ENCODE data around the gene JMJD1C.
"Not testable (repeated sequence)": the region's sequence is repeated elsewhere in the genome, so short reads cannot be mapped to it uniquely, and the experiment has no call there.

JMJD1C gene

DNA sequence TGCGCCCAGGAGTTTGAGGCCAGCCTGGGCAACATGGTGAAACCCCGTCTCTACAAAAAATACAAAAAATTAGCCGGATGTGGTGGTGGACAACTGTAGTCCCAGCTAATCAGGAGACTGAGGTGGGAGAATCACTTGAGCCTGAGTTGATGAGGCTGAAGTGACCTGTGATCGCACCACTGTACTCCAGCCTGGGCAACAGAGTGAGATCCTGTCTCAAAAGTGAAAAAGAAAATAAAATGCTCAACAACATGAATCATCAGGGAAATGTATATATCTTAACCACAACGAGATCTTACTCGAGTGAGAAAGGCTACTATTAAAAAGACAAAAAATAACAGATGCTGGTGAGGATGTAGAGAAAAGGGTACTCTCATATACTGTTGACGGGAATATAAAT lies 72.7 kb downstream of the JMJD1C start:
- no peak for DNase-seq (ENCODE audit: low read depth in 3 of 3)

DNA sequence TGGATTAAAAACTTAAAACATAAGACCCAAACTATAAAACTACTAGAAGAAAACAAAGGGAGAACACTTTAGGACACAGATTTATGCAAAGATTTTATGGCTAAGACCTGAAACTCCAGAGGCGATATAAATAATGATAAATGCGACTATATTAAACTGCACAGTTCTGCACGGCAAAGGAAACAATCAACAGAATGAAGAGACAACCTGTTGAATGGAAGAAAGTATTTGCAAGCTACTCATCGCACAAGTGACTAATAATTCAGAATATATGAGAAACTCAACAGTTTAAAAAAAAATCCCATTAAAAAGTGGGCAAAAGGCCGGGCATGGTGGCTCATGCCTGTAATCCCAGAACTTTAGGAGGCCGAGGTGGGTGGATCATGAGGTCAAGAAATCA lies 73.6 kb downstream of the JMJD1C start:
- DNase-seq (ENCODE audit: low read depth in 3 of 3), result no peak

DNA sequence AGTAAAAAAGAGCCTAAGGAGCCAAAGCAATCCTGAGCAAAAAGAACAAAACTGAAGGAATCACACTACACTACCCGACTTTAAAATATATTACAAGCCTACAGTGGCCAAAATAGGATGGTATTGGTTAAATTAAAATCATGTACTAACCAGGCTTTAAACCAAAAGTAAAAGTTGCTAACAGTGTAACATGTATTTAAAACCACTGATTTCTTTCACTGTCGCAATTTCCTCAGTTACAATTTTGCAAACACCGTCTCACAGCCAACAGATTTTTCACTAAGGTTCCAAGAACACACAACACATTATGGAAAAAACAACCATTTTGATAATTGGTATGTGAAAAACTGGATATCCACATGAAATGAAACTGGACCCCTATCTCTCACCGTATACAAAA lies 74.0 kb downstream of the JMJD1C start:
- no peak for DNase-seq (ENCODE audit: low read depth in 3 of 3)

DNA sequence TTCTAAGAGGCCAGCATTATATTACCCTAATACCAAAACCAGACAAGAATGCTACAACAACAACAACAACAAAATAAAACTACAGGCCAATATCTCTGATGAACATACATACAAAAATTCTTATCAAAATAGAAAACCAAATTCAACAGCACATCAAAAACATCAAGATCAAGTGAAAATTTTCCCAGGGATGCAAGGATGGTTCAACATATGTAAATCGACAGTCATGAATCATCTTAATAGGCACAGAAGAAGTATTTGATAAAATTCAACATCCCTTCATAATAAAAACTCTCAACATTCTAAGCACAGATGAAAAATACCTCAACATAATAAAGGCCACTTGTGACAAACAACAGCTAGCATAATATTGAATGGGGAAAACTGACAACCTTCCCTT lies 75.3 kb downstream of the JMJD1C start:
- DNase-seq (ENCODE audit: low read depth in 3 of 3), result no peak

DNA sequence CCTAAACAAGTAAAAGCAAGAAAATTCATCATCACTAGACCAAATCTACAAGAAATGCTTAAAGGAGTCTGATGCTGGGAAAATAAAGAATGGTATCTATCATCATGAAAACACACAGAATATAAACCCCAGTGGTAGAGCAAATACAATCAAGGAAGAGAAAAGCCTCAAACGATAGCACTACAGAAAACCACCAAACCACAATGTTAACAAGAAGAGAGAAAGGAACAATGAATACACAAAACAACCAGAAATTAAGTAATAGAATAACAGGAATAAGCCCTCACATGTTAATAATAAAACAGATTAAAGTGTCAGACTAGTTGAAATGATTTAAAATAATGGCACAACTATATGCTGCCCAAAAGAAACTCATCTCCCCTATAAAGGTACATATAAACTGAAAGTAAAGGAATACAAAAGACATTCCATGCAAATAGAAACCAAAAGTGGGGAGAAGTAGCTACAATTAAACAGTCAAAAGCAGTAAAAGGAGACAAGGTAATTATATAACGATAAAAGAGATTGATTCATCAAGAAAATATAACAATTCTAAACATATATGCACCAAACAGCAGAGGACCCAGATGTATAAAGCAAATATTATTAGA lies 77.3 kb downstream of the JMJD1C start:
- no peak for DNase-seq (ENCODE audit: low read depth in 3 of 3)

DNA sequence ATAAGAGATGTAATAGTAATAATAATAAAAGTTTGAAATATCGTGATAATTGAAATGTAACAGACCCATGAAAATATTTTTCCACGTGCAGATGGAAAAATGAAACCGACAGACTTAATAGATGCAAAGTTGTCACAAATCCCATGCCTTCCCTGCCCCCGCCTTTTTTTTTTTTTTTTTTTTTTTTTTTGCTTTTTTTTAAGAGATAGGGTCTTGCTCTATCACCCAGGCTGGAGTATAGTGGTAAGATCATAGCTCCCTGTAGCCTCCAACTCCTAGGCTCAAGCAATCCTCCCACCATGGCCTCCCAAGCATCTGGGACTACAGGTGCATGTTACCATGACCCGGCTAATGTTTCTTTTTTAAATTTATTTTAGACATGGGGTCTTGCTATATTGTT lies 80.5 kb downstream of the JMJD1C start:
- no peak for DNase-seq (ENCODE audit: low read depth in 3 of 3)

DNA sequence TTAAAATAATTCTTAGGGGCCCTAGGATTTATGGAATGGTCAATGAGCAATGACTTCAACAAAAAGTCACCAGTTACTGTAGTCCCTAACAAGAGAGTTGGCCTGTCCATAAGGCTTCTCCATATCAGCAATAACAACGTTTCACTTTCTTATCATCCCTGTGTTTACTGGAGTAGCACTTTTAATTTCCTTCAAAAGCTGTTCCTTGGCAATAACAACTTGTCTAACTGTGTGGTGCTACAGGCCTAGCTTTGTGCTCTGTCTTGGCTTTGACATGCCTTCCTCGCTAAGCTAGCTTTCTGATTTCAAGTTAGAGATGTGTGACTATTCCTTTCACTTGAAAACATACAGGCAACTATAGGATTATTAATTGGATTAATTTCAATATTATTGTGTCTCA lies 81.1 kb downstream of the JMJD1C start:
- no peak for DNase-seq (ENCODE audit: low read depth in 3 of 3)

DNA sequence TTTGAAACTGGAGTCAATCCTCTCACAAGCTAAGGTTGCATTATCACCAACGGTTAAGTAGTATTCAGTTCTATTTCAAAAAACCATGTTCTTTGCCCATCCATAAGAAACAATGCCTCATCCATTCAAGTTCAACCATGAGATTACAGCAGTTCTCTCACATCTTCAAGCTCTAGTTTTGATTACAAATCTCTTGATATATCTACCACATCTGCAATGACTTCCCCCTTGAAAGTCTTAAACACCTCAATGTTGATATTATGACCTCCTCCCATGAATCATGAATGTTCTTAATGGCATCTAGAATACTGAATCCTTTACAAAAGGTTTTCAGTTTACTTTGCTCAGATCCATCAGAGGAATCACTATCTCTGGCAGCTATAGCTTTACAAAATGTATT lies 81.8 kb downstream of the JMJD1C start:
- DNase-seq (ENCODE audit: low read depth in 3 of 3), result no peak

DNA sequence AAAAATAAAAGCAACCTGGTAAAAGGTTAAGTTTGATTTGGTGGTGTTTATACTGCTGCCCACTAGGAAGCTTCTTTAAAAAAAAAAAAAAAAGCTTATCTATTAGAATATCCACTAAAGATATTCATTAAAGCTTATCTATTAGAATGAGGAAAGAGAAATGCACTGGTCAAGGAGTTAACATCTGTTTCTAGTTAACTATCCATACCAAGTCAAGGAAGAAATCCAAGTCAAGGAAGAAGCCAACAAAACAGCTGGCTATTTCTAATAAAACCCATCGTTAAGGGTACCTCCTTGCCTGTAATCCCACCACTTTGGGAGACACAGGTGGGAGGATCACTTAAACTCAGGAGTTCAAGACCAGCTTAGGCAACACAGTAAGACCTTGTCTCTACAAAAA lies 82.6 kb downstream of the JMJD1C start:
- DNase-seq (ENCODE audit: low read depth in 3 of 3), result no peak

DNA sequence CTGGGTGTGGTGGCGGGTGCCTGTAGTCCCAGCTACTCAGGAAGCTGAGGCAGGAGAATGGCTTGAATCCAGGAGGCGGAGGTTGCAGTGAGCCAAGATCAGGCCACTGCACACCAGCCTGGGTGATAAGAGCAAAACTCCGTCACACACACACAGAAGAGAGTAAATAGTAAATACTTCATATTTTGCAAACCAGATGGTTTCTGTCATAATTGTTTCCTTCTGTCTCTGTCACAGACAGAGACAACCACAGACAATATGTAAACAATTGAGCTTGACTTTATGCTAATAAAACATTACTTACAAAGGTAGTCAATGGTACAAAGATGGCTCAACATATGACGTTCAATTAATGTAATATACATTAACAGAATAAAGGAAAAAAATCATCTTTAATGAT lies 83.7 kb downstream of the JMJD1C start:
- DNase-seq (ENCODE audit: low read depth in 3 of 3), result no peak

DNA sequence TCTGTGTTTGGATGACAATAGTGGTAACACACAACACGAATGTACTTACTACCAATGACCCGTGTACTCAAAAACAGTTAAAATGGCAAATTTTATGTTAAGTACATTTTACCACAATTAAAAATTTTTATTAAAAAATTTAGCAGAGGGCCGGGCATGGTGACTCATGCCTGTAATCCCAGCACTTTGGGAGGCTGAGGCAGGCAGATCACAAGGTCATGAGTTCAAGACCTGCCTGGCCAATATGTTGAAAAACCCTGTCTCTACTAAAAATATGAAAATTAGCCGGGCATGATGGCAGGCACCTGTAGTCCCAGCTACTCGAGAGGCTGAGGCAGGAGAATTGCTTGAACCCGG lies 88.5 kb downstream of the JMJD1C start:
- DNase-seq (ENCODE audit: low read depth in 3 of 3), result not testable (repeated sequence)

DNA sequence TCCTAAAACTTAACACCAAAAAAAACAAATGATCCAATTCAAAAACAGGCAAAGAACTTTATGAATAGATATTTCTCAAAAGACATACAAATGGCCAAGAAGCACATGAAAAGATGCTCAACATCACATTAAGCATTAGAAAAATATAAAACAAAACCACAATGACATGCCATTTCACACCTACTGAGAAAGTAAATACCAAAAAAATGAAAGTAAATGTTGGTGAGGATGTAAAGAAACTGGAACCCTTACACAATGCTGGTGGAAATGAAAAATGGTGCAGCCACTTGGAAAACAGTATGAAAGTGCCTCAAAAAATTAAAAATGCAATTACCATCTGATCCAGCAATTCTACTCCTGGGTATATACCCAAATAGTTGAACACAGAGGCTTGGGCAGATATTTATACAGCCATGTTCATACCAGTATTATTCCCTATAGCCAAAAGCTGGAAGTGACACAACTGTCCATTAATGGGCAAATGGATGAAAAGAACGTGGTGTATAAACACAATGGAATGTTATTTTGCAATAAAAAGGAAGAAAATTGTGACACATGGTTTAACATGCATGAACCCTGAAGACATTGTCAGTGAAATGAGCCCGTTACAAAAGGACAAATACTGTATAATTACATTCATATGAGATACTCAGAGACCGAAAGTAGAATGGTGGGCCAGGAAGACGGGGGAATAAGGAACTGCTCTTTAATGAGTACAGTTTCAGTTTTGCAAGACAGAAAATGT lies 89.0 kb downstream of the JMJD1C start:
- no peak for DNase-seq (ENCODE audit: low read depth in 3 of 3)

DNA sequence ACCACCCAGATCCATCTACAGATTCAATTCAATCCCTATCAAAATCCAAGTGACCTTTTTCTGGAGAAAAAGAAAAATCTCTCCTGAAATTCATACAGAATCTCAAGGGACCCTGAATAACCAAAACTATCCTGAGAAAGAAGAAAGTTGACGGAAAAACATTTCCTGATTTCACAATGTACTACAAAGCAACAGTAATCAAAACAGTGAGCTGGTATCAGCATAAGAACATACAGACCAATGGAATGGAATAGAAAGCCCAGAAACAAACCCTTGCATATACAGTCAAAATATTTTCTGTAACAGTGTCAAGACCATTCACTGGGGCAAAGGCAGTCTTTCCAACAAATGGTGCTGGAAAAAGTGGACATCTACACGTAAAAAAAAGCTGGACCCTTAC lies 89.9 kb downstream of the JMJD1C start:
- DNase-seq (ENCODE audit: low read depth in 3 of 3), result no peak

DNA sequence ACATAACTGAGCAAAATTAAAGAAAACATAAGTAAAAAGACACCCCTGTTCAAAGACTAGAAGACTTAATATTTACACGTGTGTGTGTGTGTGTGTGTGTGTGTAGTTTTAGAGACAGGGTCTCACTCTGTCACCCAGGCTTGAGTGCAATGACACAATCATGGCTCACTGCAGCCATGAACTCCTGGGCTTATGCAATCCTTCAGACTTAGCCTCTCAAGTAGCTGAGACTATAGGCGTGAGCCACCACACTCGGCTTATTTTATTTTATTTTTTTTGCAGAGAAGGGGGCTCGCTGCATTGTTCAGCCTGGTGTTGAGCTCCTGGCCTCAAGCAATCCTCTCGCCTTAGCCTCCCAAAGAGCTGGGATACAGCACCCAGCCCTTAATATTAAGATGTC lies 90.3 kb downstream of the JMJD1C start:
- no peak for DNase-seq (ENCODE audit: low read depth in 3 of 3)

DNA sequence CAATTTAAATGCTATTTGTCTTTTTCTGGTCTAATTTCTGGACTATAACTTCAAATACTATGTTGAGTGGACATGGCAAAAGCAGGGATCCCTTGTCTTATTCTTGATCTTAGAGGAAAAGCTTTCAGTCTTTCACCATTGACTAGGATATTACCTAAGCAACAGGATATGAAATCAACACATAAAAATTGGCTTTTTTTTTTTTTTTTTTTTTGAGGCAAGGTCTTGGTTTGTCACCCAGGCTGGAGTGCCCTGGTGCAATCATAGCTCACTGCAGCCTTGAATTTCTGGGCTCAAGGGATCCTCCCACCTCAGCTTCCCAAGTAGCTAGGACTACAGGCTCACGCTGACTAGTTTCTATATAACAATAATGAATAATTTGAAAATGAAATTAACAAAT lies 90.8 kb downstream of the JMJD1C start:
- no peak for DNase-seq (ENCODE audit: low read depth in 3 of 3)

DNA sequence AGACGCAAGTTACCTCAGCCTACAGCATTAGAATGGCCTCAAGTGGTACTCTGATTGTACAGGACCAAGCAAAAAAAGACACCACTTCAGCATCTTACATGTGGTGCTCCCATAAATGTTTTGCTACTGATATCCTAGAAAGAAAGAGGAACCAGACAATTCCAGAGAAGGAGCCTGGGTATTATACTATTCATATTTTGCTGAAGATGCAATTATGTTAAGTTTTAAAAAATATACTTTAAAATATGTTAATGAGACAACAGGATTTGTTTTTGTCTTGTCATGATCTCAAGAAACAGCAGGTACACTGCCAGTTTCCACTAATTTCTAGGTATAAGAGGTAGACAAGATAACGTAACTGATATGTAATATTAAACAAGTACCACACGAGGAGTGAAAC lies 92.6 kb downstream of the JMJD1C start:
- DNase-seq (ENCODE audit: low read depth in 3 of 3), result no peak

DNA sequence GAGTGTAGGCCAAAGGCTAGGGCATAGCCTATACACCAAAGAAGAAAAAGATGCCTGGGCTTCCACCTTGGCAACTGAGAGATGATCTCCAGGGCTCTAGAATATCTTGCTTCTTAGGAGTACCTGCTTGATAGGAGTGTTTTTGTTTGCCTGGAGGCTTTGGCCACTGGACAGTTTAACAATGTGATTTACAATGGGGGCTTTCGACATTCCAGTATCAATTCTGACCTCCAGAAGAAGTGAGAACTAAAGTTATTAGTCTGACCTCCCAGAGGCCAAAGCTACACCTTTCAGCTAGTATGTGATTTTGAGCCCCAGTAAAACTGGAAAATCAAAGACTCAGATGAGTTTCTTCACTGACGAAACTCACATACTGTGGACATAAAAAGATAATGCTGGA lies 96.1 kb downstream of the JMJD1C start:
- no peak for DNase-seq (ENCODE audit: low read depth in 3 of 3)

DNA sequence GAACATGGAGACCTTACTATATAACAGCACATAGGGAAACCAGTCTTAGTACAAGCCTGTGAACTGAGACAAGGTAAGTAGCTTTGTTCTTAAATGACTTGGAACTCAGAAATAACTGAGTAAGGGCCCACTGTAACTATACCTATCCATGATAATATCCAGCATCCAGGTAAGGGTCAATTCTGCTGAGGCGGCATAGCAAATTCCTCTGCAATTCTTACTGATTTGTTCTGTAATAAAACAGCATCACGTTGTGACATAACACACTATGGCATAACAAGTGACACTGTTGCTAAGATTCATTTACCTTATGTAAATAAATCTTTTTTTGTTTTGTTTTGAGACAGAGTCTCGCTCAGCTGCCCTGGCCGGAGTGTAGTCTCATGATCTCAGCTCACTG lies 97.4 kb downstream of the JMJD1C start:
- DNase-seq (ENCODE audit: low read depth in 3 of 3), result no peak

DNA sequence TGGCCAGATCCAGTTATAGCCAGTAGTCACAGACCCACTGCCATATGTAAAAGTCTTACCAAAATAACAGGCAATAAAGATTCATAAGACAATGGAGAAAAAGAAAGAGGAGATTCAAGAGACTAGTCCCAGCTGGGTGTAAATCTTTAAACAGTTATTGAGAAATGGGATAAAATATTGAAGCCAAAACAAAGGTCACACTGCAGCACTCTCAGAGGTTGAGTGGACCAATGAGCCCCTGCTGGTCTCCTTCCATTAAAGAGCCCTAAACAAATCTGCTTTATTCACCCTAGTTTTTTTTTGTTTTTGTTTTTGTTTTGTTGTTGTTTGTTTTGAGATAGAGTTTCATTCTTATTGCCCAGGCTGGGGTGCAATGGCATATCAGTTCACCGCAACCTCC lies 98.8 kb downstream of the JMJD1C start:
- no peak for DNase-seq (ENCODE audit: low read depth in 3 of 3)

DNA sequence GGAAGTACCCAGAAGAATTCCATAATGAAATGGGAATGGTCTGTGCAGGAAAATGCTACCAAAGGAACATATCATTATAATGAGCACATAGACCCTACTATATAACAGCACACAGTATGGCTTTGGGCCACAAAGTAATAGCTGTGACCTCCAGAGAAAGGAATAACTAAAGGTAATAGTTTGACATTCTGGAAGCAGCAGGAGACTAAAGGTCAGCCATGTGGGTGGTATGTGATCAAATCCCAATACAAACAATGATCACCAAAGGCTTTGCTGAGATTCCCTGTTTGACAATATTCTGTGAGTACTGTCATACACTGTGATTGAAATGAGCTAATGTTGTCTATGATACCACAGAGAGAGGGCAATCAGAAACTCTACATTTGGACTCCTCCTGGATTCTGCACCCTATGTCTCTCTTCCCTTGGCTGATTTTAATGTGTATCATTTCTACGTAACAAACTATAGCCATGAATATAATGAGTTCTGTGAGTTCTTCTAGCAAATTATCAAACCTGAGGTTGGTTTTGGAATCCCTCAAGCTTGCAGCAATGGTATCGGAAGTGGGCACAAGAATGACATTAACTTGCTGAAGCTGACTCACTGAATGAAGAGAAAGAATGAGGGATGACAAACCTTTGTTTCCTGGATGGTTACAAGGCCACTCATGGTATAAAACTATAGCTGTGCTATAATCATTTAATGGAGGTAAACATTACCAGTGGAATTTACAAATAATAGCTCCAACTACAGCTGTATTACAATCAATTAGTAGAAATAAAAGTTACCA lies 99.6 kb downstream of the JMJD1C start:
- DNase-seq (ENCODE audit: low read depth in 3 of 3), result no peak

DNA sequence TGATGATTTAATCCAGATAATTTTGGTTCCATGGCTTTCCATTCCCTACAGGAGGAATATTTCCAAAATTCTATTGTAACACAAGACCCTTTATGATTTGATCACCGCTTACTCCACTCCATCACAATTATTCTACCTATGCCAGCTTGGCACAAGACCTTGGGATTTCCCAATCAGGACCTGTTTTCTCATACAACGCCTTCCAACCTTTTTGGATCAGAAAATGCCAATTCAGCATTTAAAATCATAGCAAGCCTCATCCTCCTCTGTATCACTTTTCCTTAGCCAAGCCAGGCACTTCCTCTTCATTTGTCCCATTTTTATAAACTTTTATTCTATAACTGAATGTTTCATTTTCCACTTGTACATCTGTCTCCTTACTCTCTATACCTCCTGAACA lies 100.9 kb downstream of the JMJD1C start:
- DNase-seq (ENCODE audit: low read depth in 3 of 3), result no peak

DNA sequence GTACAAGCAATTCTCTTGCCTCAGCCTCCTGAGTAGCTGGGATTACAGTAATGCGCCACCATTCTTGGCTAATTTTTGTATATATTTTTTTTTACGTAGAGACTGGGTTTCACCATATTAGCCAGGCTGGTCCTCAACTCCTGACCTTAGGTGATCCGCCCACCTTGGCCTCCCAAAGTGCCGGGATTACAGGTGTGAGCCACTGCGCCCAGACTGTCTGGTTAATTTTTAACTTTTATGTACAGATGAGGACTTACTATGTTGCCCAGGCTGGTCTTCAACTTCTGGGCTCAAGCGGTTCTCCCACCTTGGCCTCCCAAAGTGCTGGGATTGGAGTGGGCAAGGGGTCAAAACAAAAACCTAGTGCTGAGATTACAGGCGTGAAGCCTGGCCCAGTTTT lies 101.8 kb downstream of the JMJD1C start:
- no peak for DNase-seq (ENCODE audit: low read depth in 3 of 3)

DNA sequence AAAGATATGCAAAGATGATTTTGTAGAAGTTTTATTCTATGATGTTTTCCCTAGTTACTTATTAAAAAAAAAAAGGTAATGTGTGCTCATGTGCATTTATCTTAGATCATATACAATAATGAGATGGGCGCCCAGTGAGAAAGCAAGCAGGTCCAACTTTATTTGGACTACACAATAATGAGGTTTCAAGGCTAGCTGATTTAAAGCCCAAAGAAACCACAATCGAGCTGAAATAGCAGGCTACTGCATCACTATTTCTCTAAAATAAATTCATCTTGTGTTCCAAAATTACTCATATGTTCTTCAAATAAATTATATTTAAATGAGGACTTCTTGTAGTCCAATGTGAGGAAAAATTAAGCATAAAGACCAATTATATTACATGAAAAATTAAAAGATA lies 110.1 kb downstream of the JMJD1C start:
- no peak for DNase-seq (ENCODE audit: low read depth in 3 of 3)
